Naive B cell (primary cell): ENCODE measurements around the gene TTLL5. TPM values are rescaled to one million over a fixed set of nuclear protein-coding genes. Genes with fewer than 3 reads are reported as not detected.
"Not testable (repeated sequence)": the region's sequence is repeated elsewhere in the genome, so short reads cannot be mapped to it uniquely, and the experiment has no call there.

ENCODE experiments used
- ATAC-seq, 2 donors: fragments of 150-1000 bp; cut with Tn5 transposase; 2 replicates each; pipeline ENCODE4 v1.10.0; 2021; ENCODE audit warnings: low read depth in 2 of 2, mild to moderate bottlenecking in 2 of 2, moderate library complexity in 2 of 2
- DNase-seq: peaks from one replicate; pipeline ENCODE4 v3.0.0; 2022
- H3K27ac Mint-ChIP-seq, 6 donors: one replicate each; pipeline ENCODE4 v1.8.0; 2020 to 2022; ENCODE audit warnings: mild to moderate bottlenecking in 6 of 6, mixed read lengths in 6 of 6, moderate library complexity in 5 of 6, inconsistent platforms in 2 of 6
- H3K27me3 Mint-ChIP-seq, 3 donors: one replicate each; pipeline ENCODE4 v1.8.0; 2021 to 2022; ENCODE audit warnings: mixed read lengths in 3 of 3, mild to moderate bottlenecking in 1 of 3
- H3K36me3 Mint-ChIP-seq, 2 donors: one replicate each; pipeline ENCODE4 v1.8.0; 2020 to 2022; ENCODE audit warnings: mixed read lengths in 2 of 2, inconsistent platforms in 1 of 2, mild to moderate bottlenecking in 1 of 2
- H3K4me1 Mint-ChIP-seq, 3 donors: one replicate each; pipeline ENCODE4 v1.8.0; 2020 to 2022; ENCODE audit warnings: mixed read lengths in 3 of 3, inconsistent platforms in 1 of 3, mild to moderate bottlenecking in 1 of 3, moderate library complexity in 1 of 3
- H3K4me3 Mint-ChIP-seq, 8 donors: one replicate each; pipeline ENCODE4 v1.8.0; 2020 to 2022; ENCODE audit warnings: mild to moderate bottlenecking in 8 of 8, mixed read lengths in 8 of 8, moderate library complexity in 8 of 8, inconsistent platforms in 2 of 8
- H3K9me3 Mint-ChIP-seq, 7 donors: one replicate each; pipeline ENCODE4 v1.8.0; 2020 to 2022; ENCODE audit warnings: mixed read lengths in 7 of 7, mild to moderate bottlenecking in 5 of 7, inconsistent platforms in 2 of 7, moderate library complexity in 1 of 7
- polyA plus RNA-seq, 6 donors: library from polyadenylated mRNA; unstranded; fragments of 300-500 nt; fragmentation: Illumina TruSeq; gene quantifications; one replicate each; pipeline ENCODE4 v1.2.3, GENCODE V29; 2021; ENCODE audit warnings: low read depth in 6 of 6

TTLL5 gene
- polyA plus RNA-seq, 6 donors from 2014 or later = 3.8 to 15.9 (median 9.1) TPM

DNA sequence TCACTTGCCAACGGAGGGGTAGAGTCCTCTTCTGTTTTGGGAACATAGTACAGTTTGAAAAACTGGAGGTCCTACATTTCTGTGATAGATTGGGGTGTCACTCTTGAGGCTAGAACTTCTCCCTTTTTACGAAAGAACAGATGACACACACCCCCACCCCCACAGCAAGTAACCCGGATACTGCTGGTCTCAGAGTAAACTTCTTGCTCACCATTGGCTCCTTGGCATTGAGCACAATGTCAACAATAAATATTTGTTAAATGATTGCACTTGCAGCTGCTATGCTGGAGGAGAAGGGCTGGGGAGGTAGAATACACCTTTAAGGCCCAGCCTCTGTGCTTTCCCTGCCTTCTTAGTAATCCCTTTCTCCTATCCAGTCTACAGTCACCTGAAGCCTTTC lies 170.9 kb downstream of the TTLL5 start:
- no peak for ATAC-seq
- Mint-ChIP-seq H3K4me3 (no peak overlapping the region), H3K27me3 (no peaks in the 10 kb centered on the region), H3K4me1 (no peaks in the 10 kb centered on the region), H3K27ac (no peak overlapping the region), H3K9me3 (no peaks in the 10 kb centered on the region), H3K36me3 (peaks cover 7 to 8% of the 10 kb centered on the region in 2 donors)
- DNase-seq = no peak

DNA sequence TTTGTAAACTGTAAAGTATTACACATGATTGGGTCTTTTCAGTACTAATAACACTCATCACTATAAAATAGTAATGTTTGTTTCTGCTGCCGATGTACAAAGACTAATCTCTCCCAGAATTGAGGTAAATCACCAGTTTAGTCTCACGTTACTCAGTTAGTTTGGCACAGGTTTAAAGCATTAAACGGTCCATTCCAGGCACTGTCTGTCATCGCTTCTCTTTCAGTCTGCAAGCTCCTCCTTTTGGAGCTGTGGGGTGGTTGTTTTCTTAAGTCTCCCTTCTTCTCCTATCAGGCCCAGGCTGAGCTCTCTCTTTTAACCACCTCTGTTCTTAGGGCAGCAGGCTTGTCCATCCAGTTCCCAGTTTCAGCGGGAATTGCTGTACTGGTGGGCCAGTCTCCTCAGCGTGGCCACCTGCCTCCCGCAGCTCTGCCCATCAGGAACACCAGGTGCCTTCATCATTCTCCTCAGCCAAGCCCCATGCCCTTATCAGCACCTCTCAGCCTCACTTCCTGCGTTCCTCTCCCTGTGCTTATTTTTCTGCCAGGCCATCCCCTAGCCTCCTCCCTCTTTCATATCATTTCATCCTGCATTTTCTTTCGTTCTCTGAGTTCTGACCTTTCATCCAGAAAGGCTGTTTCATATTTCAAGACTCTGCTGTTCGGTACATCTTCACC lies 171.7 kb downstream of the TTLL5 start:
- Mint-ChIP-seq H3K4me1 (no peaks in the 10 kb centered on the region), H3K4me3 (no peak overlapping the region), H3K9me3 (no peaks in the 10 kb centered on the region), H3K27ac (peak overlapping the region in 2 of 6 donors; percentile 4 to 9), H3K27me3 (no peaks in the 10 kb centered on the region), H3K36me3 (peaks cover 7 to 15% of the 10 kb centered on the region in 2 donors)
- DNase-seq = no peak
- ATAC-seq = no peak

- Mint-ChIP-seq H3K27me3 (no peaks in the 10 kb centered on the region), H3K4me3 (no peak overlapping the region), H3K27ac (peak overlapping the region in 1 of 6 donors; percentile 9), H3K9me3 (no peaks in the 10 kb centered on the region), H3K4me1 (no peaks in the 10 kb centered on the region), H3K36me3 (peaks cover 7 to 16% of the 10 kb centered on the region in 2 donors)
- ATAC-seq (no peak), DNase-seq (no peak)
Observed at GRCh38 chr14:75833326-75834020, 172.4 kb downstream of the TTLL5 start.

DNA sequence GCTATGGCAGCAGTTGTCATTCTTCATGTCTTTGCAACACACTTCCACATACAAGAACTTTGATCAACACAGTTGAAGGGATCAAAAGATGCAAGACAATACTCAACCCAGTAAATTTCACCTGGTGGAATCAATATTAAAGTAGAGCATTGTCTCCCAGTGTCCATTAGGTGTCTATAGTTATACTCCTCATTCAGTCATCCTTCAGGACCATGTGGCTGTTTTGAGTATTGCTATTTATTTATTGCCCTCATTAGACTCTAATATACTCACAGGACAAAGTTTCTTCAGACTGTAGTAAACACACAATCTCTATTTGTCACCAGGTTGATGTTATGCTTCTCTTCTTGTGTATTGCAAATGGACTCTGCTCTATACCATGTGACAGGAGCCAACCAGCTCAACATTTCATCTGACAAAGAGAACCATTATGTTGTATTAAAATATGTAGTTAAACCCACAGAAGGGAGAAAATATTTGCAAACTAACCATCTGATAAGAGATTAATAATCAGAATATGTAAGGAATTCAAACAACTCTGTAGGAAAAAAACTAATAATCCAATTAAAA lies 174.2 kb downstream of the TTLL5 start:
- H3K4me1 Mint-ChIP-seq = no peaks in the 10 kb centered on the region
- no peaks in the 10 kb centered on the region for H3K27me3 Mint-ChIP-seq
- peaks cover 0 to 6% (median 0%) of the 10 kb centered on the region in 7 donors for H3K9me3 Mint-ChIP-seq
- H3K4me3 Mint-ChIP-seq = no peak overlapping the region
- no peak for ATAC-seq
- H3K36me3 Mint-ChIP-seq = peaks cover 19 to 24% of the 10 kb centered on the region in 2 donors
- no peak overlapping the region for H3K27ac Mint-ChIP-seq
- DNase-seq = no peak

- DNase-seq = no peak
- H3K27me3 Mint-ChIP-seq = no peaks in the 10 kb centered on the region
- no peaks in the 10 kb centered on the region for H3K4me1 Mint-ChIP-seq
- H3K4me3 Mint-ChIP-seq = no peak overlapping the region
- H3K36me3 Mint-ChIP-seq = peaks cover 19 to 24% of the 10 kb centered on the region in 2 donors
- H3K9me3 Mint-ChIP-seq = peaks cover 0 to 6% (median 0%) of the 10 kb centered on the region in 7 donors
- ATAC-seq = no peak
- H3K27ac Mint-ChIP-seq = no peak overlapping the region
Observed at GRCh38 chr14:75835737-75836136, 174.7 kb downstream of the TTLL5 start.

- Mint-ChIP-seq H3K36me3 (peaks cover 22 to 24% of the 10 kb centered on the region in 2 donors), H3K9me3 (peaks cover 0 to 6% (median 0%) of the 10 kb centered on the region in 7 donors), H3K27me3 (no peaks in the 10 kb centered on the region), H3K4me3 (no peak overlapping the region), H3K4me1 (no peaks in the 10 kb centered on the region), H3K27ac (no peak overlapping the region)
- ATAC-seq = no peak
- DNase-seq = no peak
Observed at GRCh38 chr14:75837151-75837787, 176.2 kb downstream of the TTLL5 start.

- DNase-seq (no peak), ATAC-seq (no peak)
- Mint-ChIP-seq H3K4me3 (no peak overlapping the region), H3K36me3 (peaks cover 16% of the 10 kb centered on the region in 2 donors), H3K27ac (no peak overlapping the region), H3K27me3 (no peaks in the 10 kb centered on the region), H3K9me3 (peaks cover 0 to 6% (median 0%) of the 10 kb centered on the region in 7 donors), H3K4me1 (no peaks in the 10 kb centered on the region)
Observed at GRCh38 chr14:75840911-75841310, 179.9 kb downstream of the TTLL5 start.

- no peak overlapping the region for H3K4me3 Mint-ChIP-seq
Observed at GRCh38 chr14:75842551-75842950, 181.5 kb downstream of the TTLL5 start.

GRCh38 chr14:75844486-75844885 lies 183.4 kb downstream of the TTLL5 start:
- ATAC-seq (no peak), DNase-seq (no peak)
- Mint-ChIP-seq H3K36me3 (peaks cover 2 to 10% of the 10 kb centered on the region in 2 donors), H3K4me3 (no peak overlapping the region), H3K27ac (peak overlapping the region in 1 of 6 donors; percentile 2), H3K4me1 (no peaks in the 10 kb centered on the region), H3K9me3 (peaks cover 0 to 4% (median 0%) of the 10 kb centered on the region in 7 donors), H3K27me3 (no peaks in the 10 kb centered on the region)

More at GRCh38 chr14:75842551-75842950, 181.5 kb downstream of the TTLL5 start:
- ATAC-seq (no peak), DNase-seq (no peak)
- peaks cover 11 to 16% of the 10 kb centered on the region in 2 donors for H3K36me3 Mint-ChIP-seq
- H3K4me1 Mint-ChIP-seq = no peaks in the 10 kb centered on the region
- no peak overlapping the region for H3K27ac Mint-ChIP-seq
- H3K9me3 Mint-ChIP-seq = peaks cover 0 to 6% (median 0%) of the 10 kb centered on the region in 7 donors
- no peaks in the 10 kb centered on the region for H3K27me3 Mint-ChIP-seq

- Mint-ChIP-seq H3K9me3 (no peaks in the 10 kb centered on the region), H3K27ac (no peak overlapping the region), H3K27me3 (no peaks in the 10 kb centered on the region), H3K4me1 (no peaks in the 10 kb centered on the region), H3K36me3 (peaks cover 0 to 4% of the 10 kb centered on the region in 2 donors), H3K4me3 (no peak overlapping the region)
- ATAC-seq = no peak
- no peak for DNase-seq
Observed at GRCh38 chr14:75845136-75845804, 184.2 kb downstream of the TTLL5 start.

GRCh38 chr14:75846694-75847093 lies 185.6 kb downstream of the TTLL5 start:
- not testable (repeated sequence) for H3K27ac Mint-ChIP-seq, H3K9me3 Mint-ChIP-seq, H3K4me1 Mint-ChIP-seq, H3K27me3 Mint-ChIP-seq, H3K4me3 Mint-ChIP-seq, H3K36me3 Mint-ChIP-seq, ATAC-seq, DNase-seq

- Mint-ChIP-seq H3K27me3 (no peaks in the 10 kb centered on the region), H3K4me1 (no peaks in the 10 kb centered on the region), H3K27ac (no peak overlapping the region), H3K9me3 (no peaks in the 10 kb centered on the region), H3K36me3 (no peaks in the 10 kb centered on the region), H3K4me3 (no peak overlapping the region)
- ATAC-seq = no peak
- DNase-seq = no peak
Observed at GRCh38 chr14:75847584-75847983, 186.5 kb downstream of the TTLL5 start.
